ENCODE results near the gene PYDC2.
"Not testable (repeated sequence)": the region's sequence is repeated elsewhere in the genome, so short reads cannot be mapped to it uniquely, and the experiment has no call there.

Gene PYDC2

DNA sequence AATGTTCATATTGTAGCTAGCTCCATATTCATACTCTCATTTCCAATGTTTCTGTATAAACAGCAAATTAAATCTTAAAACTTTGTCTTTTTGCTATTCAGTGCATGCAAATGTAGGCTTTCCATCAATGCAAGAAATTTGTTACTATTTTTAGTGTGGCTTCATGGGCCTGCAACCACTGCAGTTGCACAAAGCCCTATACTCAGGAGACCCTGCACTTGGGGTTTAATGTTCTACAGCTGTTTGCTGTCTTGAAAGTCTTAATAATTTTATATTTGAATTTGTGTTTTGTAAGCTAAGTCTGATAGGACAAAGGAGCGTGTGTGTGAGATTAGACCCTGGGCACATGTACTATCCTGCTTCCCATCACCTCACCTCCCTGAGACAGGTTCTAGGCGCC is 9.6 kb downstream of the PYDC2 start:
- no peak for DNase-seq

GRCh38 chr3:191473661-191474198 is 12.8 kb downstream of the PYDC2 start:
- no peak for DNase-seq

- no peak for DNase-seq
Observed at GRCh38 chr3:191476066-191476772, 15.3 kb downstream of the PYDC2 start.

- not testable (repeated sequence) for DNase-seq
Observed at GRCh38 chr3:191483994-191484393, 23.0 kb downstream of the PYDC2 start.

GRCh38 chr3:191484461-191484860 is 23.5 kb downstream of the PYDC2 start:
- no peak for DNase-seq

GRCh38 chr3:191492601-191493000 is 31.6 kb downstream of the PYDC2 start:
- DNase-seq: no peak

DNA sequence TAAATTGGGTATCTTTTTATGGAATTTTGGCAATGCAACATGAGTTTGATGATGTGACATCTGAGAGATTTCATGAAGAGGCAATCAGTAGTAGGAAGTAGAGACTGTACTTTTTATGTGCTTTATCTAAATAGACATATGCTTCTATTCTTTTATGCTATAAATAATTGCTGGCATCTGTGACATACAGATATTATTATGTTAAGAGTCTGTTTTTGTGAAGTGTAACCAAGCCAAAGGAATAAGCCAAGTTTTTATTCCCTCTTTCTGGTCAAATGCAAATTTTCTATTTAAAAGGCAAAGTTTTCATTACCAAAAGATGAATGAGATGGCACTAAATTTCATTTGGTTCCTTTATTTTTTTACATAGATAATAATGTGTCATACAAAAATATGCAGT is 32.4 kb downstream of the PYDC2 start:
- no peak for DNase-seq

GRCh38 chr3:191499307-191500080 is 38.5 kb downstream of the PYDC2 start:
- DNase-seq: no peak

DNA sequence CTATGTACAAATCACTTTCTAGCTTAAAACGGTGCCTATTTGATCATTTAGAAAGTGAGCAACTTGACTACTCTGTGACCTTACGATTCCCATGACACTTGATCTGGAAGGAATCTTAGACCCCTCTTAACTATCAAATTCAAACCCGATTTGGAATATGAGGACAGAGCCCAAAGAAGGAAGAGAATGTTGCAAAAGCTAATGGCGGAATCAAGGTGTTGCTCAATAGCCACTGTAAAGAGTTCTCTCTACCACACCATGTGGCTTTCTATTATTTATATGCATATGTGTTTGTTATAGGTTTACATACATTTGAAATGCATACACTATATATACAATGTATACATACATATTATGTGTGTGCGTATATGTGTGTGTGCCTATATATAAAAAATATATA is 39.9 kb downstream of the PYDC2 start:
- DNase-seq: no peak

- no peak for DNase-seq
Observed at GRCh38 chr3:191502583-191502982, 41.6 kb downstream of the PYDC2 start.

- no peak for DNase-seq
Observed at GRCh38 chr3:191509078-191509477, 48.1 kb downstream of the PYDC2 start.
